ENCODE data around the gene CSAG1.
"Not testable (repeated sequence)": the region's sequence is repeated elsewhere in the genome, so short reads cannot be mapped to it uniquely, and the experiment has no call there.

The CSAG1 gene, protein sequence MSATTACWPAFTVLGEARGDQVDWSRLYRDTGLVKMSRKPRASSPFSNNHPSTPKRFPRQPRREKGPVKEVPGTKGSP

DNA sequence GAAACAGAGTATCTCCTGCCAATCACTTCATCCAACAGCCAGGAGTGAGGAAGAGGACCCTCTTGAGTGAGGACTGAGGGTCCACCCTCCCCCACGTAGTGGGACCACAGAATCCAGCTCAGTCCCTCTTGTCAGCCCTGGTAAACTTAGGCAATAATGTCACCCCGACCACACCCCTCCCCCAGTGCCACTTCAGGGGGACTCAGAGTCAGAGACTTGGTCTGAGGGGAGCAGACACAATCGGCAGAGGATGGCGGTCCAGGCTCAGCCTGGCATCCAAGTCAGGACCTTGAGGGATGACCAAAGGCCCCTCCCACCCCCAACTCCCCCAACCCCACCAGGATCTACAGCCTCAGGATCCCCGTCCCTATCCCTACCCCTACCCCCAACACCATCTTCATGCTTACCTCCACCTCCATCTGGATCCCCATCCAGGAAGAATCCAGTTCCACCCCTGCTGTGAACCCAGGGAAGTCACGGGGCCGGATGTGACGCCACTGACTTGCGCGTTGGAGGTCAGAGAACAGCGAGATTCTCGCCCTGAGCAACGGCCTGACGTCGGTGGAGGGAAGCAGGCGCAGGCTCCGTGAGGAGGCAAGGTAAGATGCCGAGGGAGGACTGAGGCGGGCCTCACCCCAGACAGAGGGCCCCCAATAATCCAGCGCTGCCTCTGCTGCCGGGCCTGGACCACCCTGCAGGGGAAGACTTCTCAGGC, at the start of gene CSAG1, which contains the start of gene MAGEA12:
CSAG1 (minus strand) TSS at position 461 of the 715 bp plus-strand sequence. CDS start 1,261 bp downstream, outside the sequence.
MAGEA12 (plus strand) TSS at position 497 of the 715 bp plus-strand sequence. CDS start 2,405 bp downstream, outside the sequence.
- DNase-seq, result peak; percentile 39

DNA sequence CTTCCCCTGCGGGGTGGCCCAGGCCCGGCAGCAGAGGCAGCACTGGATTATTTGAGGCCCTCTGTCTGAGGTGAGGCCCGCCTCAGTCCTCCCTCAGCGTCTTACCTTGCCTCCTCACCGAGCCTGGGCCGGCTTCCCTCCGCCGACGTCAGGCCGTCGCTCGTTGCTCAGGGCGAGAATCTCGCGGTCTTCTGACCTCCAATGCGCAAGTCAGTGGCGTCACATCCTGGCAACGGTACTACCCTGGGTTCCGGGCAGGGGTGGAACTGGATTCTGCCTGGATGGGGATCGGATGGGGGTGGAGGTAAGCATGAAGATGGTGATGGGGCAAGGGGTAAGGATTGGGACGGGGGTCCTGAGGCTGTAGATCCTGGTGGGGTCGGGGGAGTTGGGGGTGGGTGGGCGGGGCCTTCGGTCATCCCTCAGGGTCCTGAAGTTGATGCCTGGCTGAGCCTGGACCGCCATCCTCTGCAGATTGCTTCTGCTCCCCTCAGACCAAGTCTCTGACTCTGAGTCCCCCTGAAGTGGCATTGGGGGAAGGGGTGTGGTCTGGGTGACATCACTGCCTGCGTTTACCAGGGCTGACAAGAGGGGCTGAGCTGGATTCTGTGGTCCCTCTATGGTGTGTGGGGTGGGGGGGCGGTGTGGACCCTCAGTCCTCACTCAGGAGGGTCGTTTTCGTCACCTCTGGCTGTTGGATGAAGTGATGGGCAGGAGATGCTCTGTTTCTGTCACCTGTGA, 36.2 kb upstream of the CSAG1 start, which contains the start of gene MAGEA6:
MAGEA6 (minus strand) TSS at position 141 of the 741 bp plus-strand sequence. CDS start 2,039 bp downstream, outside the sequence.
- DNase-seq, result not testable (repeated sequence)

DNA sequence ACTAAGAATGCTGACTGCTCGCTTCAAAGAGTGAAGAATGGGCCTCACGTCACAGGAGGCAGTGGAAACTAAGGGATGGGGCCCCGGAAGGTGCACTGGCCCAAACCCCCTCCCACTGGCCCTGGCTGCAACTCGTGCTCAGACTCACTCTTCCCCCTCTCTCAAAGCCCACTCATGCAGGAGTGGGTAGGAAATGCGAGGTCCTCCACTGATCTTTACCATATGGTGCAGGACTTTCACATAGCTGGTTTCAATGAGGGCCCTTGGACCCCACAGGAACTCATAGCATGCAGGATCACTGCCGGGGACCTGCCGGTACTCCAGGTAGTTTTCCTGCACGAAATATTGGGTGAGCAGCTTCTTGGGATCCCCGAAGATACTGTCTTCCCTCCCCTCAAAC, 33.0 kb upstream of the CSAG1 start:
- DNase-seq, result not testable (repeated sequence)

DNA sequence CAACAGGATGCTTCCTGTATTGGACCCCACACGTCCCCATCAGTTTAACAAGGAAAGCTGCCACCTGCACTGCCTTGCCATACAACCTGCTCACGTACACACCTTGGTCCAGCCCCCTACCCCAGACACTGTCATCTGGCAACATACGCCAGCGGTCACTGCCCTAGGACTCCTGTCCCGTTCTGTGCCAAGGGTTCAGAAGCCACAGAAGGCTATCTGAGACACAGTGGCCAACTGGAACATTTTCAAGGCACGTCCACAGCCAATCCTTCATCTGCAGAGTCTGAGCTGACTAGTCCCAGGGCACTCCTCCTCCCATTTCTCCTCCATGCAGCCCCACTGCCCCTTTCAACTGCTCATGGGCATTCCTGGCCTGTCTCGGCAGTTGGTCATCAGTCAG, 28.1 kb upstream of the CSAG1 start:
- not testable (repeated sequence) for DNase-seq

DNA sequence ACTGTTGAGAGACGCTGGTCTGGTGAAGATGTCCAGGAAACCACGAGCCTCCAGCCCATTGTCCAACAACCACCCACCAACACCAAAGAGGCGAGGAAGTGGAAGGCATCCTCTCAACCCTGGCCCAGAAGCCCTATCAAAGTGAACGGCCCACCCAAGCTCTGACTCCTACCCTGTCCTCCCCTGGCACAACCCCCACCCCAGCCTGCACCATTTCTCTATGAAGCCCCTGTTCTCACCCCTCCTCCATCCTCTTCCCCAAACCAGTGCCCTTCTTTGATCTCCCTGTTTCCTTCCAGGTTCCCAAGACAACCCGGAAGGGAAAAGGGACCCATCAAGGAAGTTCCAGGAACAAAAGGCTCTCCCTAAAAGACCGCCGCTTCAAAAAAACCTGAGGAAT, 26.0 kb upstream of the CSAG1 start:
- DNase-seq, result not testable (repeated sequence)

DNA sequence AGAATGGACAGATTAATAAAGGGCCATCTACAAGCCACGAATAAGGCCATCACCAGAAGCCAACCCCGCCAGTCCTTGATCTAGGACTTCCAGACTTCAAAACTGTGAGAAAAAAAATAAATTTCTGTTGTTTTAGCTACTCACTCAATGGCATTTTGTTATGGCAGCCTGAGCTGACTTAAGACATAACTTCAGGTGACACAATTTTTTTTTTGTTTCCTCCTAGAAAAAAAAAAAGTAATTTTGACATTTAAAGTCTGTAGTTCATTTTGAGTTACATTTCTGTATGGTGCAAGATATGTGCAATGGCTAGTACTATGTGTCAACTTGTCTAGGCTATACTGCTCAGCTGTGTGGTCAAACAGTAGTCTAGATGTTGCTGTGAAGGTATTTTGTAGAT, 25.4 kb upstream of the CSAG1 start, which contains the start of gene CSAG3:
CSAG3 (plus strand) TSS at position 301 of the 400 bp plus-strand sequence.
- not testable (repeated sequence) for DNase-seq

DNA sequence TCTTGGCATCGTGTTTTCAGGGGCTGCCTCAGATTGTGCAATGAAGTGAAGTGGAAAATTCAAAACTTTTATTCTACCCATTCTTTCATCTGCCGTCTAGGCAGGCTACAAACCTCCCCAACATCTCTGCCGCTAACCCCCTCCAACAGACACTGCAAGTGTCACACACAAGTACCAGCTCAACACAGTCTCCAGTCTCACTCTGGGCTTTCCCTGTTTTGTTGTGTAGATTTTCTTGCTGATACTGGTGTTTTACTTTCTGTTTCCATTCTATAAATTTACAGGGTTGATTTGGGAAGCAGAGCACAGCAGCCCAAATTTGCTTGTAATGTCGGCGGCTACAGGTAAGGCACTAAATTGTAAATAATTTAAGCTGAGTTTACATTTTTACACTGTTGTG, 21.4 kb upstream of the CSAG1 start:
- not testable (repeated sequence) for DNase-seq

DNA sequence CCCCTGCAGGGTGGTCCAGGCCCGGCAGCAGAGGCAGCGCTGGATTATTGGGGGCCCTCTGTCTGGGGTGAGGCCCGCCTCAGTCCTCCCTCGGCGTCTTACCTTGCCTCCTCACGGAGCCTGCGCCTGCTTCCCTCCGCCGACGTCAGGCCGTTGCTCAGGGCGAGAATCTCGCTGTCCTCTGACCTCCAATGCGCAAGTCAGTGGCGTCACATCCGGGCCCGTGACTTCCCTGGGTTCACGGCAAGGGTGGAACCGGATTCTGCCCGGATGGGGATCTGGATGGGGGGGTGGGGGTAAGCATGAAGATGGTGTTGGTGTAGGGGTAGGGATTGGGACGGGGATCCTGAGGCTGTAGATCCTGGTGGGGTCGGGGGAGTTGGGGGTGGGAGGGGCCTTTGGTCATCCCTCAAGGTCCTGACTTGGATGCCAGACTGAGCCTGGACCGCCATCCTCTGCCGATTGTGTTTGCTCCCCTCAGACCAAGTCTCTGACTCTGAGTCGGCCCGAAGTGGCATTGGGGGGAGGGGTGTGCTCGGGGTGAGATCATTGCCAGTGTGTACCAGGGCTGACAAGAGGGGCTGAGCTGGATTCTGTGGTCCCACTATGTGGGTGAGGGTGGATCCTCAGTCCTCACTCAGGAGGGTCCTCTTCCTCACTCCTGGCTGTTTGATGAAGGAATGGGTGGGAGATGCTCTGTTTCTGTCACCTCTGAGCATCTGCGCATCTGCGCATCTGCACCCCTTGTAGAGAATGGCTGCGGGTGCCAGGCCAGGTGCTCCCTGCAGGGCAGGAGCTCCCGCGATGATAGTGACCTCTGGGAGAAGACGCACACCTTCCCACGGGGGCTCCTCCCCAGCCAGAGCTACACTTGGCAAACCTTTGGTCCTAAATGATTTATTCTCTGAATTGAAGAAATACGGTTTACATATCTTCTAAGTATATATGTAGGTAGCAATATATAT, 20.4 kb upstream of the CSAG1 start, which contains the start of gene MAGEA2:
MAGEA2 (minus strand) TSS at position 157 of the 965 bp plus-strand sequence. CDS start 2,479 bp downstream, outside the sequence.
- not testable (repeated sequence) for DNase-seq

DNA sequence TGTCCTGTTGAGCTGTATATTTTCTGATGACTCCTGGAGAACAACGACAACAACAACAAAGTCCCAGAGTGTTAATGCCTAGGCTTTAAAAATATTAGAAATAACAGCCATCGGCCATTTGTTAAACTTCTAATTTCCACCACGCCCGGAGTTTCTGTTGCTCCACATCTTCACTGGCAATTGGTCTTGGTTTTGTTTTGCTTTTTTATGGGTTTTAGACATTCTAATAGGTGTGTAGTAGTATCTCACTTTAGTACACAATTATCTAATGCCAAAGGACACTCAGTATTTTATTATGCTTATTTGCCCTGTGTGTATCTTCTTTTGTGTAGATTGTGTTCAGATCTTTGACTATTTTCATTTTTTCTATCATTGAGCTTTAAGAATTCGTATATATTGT, 5.0 kb upstream of the CSAG1 start:
- no peak for DNase-seq

DNA sequence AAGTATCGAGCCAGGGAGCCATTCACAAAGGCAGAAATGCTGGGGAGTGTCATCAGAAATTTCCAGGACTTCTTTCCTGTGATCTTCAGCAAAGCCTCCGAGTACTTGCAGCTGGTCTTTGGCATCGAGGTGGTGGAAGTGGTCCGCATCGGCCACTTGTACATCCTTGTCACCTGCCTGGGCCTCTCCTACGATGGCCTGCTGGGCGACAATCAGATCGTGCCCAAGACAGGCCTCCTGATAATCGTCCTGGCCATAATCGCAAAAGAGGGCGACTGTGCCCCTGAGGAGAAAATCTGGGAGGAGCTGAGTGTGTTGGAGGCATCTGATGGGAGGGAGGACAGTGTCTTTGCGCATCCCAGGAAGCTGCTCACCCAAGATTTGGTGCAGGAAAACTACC, 3.0 kb upstream of the CSAG1 start:
- not testable (repeated sequence) for DNase-seq

DNA sequence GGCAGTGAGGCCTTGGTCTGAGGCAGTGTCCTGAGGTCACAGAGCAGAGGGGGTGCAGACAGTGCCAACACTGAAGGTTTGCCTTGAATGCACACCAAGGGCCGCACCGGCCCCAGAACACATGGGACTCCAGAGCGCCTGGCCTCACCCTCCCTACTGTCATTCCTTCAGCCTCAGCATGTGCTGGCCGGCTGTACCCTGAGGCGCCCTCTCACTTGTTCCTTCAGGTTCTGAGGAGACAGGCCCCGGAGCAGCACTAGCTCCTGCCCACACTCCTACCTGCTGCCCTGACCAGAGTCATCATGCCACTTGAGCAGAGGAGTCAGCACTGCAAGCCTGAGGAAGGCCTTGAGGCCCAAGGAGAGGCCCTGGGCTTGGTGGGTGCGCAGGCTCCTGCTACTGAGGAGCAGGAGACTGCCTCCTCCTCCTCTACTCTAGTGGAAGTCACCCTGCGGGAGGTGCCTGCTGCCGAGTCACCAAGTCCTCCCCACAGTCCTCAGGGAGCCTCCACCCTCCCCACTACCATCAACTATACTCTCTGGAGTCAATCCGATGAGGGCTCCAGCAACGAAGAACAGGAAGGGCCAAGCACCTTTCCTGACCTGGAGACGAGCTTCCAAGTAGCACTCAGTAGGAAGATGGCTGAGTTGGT, 2.5 kb upstream of the CSAG1 start:
- no peak for DNase-seq

DNA sequence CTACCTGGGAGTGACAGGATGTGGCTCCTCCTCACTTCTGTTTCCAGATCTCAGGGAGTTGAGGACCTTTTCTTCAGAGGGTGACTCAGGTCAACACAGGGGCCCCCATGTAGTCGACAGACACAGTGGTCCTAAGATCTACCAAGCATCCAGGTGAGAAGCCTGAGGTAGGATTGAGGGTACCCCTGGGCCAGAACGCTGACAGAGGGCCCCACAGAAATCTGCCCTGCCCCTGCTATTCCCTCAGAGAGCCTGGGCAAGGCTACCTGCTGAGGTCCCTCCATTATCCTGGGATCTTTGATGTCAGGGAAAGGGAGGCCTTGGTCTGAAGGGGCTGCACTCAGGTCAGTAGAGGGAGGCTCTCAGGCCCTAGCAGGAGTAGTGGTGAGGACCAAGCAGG, 1.6 kb upstream of the CSAG1 start:
- DNase-seq, result no peak

DNA sequence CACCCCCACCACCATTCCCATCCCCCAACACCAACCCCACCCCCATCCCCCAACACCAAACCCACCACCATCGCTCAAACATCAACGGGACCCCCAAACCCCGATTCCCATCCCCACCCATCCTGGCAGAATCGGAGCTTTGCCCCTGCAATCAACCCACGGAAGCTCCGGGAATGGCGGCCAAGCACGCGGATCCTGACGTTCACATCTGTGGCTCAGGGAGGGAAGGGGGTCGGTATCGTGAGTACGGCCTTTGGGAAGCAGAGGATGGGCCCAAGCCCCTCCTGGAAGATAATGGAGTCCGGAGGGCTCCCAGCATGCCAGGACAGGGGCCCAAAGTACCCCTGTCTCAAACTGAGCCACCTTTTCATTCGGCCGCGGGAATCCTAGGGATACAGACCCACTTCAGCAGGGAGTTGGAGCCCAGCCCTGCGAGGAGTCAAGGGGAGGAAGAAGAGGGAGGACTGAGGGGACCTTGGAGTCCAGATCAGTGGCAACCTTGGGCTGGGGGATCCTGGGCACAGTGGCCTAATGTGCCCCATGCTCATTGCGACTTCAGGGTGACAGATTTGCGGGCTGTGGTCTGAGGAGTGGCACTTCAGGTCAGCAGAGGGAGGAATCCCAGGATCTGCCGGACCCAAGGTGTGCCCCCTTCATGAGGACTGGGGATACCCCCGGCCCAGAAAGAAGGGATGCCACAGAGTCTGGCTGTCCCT, 780 bp upstream of the CSAG1 start:
- not testable (repeated sequence) for DNase-seq

DNA sequence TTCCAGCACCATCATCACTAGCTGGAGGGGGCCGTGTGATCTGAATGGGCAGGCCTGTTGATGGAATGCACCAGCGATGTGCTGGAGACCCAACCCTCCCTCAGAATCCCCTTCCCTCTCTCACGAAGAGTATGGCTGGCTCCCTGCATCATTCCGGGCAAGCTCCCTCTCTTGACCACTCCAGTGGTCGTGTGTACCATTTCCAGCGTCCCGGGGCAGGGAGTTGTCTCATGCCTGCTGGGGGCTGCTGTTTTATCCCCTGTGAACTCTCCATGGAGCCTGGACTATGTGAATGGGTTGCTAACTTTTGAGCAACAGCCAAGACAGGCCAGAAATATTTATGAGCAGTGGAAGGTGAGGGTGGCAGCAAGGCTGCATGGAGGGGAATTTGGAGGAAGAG, 8.1 kb downstream of the CSAG1 start:
- no peak for DNase-seq

DNA sequence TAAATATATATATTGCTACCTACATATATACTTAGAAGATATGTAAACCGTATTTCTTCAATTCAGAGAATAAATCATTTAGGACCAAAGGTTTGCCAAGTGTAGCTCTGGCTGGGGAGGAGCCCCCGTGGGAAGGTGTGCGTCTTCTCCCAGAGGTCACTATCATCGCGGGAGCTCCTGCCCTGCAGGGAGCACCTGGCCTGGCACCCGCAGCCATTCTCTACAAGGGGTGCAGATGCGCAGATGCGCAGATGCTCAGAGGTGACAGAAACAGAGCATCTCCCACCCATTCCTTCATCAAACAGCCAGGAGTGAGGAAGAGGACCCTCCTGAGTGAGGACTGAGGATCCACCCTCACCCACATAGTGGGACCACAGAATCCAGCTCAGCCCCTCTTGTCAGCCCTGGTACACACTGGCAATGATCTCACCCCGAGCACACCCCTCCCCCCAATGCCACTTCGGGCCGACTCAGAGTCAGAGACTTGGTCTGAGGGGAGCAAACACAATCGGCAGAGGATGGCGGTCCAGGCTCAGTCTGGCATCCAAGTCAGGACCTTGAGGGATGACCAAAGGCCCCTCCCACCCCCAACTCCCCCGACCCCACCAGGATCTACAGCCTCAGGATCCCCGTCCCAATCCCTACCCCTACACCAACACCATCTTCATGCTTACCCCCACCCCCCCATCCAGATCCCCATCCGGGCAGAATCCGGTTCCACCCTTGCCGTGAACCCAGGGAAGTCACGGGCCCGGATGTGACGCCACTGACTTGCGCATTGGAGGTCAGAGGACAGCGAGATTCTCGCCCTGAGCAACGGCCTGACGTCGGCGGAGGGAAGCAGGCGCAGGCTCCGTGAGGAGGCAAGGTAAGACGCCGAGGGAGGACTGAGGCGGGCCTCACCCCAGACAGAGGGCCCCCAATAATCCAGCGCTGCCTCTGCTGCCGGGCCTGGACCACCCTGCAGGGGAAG, 19.4 kb downstream of the CSAG1 start, which contains the start of gene MAGEA2B:
MAGEA2B (plus strand) TSS at position 814 of the 973 bp plus-strand sequence. CDS start 2,479 bp downstream, outside the sequence.
- DNase-seq, result not testable (repeated sequence)

DNA sequence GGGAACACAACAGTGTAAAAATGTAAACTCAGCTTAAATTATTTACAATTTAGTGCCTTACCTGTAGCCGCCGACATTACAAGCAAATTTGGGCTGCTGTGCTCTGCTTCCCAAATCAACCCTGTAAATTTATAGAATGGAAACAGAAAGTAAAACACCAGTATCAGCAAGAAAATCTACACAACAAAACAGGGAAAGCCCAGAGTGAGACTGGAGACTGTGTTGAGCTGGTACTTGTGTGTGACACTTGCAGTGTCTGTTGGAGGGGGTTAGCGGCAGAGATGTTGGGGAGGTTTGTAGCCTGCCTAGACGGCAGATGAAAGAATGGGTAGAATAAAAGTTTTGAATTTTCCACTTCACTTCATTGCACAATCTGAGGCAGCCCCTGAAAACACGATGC, 20.3 kb downstream of the CSAG1 start:
- not testable (repeated sequence) for DNase-seq

DNA sequence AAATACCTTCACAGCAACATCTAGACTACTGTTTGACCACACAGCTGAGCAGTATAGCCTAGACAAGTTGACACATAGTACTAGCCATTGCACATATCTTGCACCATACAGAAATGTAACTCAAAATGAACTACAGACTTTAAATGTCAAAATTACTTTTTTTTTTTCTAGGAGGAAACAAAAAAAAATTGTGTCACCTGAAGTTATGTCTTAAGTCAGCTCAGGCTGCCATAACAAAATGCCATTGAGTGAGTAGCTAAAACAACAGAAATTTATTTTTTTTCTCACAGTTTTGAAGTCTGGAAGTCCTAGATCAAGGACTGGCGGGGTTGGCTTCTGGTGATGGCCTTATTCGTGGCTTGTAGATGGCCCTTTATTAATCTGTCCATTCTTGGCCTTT, 24.3 kb downstream of the CSAG1 start, which contains the start of gene CSAG2:
CSAG2 (minus strand) TSS at position 101 of the 400 bp plus-strand sequence. CDS start 161 bp downstream, outside the sequence.
- not testable (repeated sequence) for DNase-seq

DNA sequence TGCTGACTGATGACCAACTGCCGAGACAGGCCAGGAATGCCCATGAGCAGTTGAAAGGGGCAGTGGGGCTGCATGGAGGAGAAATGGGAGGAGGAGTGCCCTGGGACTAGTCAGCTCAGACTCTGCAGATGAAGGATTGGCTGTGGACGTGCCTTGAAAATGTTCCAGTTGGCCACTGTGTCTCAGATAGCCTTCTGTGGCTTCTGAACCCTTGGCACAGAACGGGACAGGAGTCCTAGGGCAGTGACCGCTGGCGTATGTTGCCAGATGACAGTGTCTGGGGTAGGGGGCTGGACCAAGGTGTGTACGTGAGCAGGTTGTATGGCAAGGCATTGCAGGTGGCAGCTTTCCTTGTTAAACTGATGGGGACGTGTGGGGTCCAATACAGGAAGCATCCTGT, 27.0 kb downstream of the CSAG1 start:
- DNase-seq, result not testable (repeated sequence)

DNA sequence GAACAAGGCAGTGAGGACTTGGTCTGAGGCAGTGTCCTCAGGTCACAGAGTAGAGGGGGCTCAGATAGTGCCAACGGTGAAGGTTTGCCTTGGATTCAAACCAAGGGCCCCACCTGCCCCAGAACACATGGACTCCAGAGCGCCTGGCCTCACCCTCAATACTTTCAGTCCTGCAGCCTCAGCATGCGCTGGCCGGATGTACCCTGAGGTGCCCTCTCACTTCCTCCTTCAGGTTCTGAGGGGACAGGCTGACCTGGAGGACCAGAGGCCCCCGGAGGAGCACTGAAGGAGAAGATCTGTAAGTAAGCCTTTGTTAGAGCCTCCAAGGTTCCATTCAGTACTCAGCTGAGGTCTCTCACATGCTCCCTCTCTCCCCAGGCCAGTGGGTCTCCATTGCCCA, 33.1 kb downstream of the CSAG1 start:
- not testable (repeated sequence) for DNase-seq

Measured in NCI-H2029 treated with DMSO at 0.1 percent for 48 hours (cell line).